HG03108 (cell line): ENCODE data around the gene EPHA4.

Experiments
- ATAC-seq: cut with Tn5 transposase; IDR thresholded peaks from one replicate; pipeline ENCODE4 v1.9.1; 2021; ENCODE audit warnings: moderate library complexity; ENCODE audit not compliant: unreplicated experiment

EPHA4 gene

GRCh38 chr2:221407765-221408164 is 164.3 kb downstream of the EPHA4 start:
- no peak for ATAC-seq

GRCh38 chr2:221405521-221405920 is 166.6 kb downstream of the EPHA4 start:
- no peak for ATAC-seq

- no peak for ATAC-seq
These were observed 170.0 kb downstream of the EPHA4 start for GRCh38 chr2:221402072-221402471.

GRCh38 chr2:221400411-221400810 is 171.7 kb downstream of the EPHA4 start:
- ATAC-seq: no peak

DNA sequence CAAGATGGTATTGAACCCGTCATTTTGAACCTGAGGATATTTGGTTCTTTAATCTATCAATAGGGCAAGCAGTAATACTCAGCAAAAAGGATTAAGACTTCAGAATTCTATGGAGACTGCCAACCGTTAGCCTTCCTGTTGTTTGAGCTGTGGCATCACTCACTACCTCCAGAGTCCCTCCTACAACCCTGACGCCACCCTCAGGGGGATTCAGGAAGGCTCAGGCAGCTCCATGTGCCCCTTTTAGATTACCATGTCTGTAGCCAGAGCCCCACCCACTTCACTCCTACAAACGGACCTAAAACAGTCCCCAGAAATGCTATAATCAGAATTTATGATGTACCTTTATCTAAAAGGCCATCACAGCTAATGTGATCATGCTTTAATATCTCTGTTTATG is 172.9 kb downstream of the EPHA4 start:
- ATAC-seq: no peak

DNA sequence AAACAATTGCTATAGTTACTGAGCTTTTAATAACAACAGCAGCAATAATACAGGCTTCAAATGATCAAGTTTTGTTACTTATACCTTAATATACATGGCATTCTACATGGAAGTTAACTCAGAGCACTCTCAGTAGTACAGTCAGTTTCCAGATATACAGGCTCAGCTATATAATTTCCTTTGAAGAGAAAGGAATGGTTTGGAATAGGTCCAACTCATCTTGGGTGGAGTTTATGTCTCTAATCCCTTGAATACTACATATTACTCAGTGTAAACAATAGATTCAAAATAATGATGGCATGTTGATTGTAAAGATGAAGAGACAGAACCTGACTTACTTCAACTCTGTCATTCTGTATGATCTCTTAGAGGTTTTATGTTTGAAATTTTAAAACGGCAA is 174.9 kb downstream of the EPHA4 start:
- no peak for ATAC-seq

DNA sequence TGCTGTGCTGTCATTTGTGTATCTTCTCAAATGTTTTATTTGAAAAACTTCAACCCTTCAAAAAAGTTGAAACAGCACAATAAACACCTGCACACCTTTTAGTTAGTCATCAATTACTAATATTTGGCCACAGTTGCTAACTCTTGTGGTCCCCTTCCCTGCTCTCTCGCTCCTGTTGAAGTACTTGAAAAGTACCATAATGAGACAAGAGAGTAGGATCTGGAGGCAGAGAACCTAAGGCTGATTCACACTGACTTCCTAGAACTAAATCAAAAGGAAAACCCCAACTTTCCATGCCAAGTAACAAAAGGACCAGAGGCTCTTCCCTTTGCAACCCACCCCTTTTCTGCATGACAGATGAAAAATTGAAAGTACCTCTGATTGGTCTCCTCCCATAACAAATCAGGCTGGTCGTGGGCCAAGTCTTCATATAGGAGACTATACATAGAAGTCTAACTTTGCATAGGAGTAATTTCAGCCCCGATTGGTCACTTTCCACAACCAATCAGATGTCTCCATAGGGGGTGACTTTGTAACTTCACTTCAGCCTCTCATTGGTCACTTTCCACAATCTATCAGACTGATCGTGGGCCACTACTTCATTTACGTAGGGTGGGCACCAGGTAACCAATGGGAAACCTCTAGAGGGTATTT is 179.7 kb downstream of the EPHA4 start:
- no peak for ATAC-seq

- ATAC-seq: no peak
These were observed 181.2 kb downstream of the EPHA4 start for GRCh38 chr2:221390878-221391277.

- ATAC-seq: no peak
These were observed 182.2 kb downstream of the EPHA4 start for GRCh38 chr2:221389904-221390303.

- ATAC-seq: no peak
These were observed 182.7 kb downstream of the EPHA4 start for GRCh38 chr2:221389421-221389820.

DNA sequence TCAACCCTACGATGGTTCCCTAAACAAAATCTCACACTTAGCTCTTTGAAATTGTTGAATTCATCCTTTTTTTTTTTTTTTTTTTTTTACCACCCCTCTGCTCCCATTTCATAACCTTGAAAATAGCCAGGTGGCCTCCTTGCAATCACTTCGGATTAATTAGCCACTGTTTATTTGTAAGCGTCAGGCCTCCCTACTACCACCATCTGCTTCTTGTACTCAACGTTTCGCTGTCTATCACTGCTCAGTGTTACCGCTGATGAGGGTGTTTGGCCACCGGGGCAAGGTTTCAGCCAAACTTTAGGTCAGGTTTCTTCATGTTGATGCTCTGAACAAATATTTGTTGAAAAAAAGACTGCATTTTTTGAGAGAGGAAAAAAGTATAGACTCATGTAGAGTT is 183.2 kb downstream of the EPHA4 start:
- no peak for ATAC-seq

DNA sequence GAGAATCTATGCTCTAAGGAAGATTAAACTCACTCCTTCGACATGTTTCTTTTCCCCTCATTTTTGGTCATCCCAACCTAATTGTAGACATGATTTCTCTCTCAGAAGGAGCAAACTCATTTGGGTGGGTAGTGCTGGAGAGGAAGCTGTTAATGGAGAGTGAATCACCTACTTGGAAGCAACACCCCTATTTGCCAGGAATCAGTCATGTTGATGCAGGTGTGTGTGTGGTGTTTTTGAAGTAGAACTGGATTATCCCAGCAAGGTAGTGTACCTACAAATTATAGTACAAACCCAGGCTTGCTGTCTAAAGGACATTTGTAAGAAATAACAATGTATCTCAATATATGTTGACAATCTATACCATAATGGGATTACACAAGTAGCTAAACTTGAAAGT is 186.4 kb downstream of the EPHA4 start:
- ATAC-seq: no peak

- no peak for ATAC-seq
These were observed 190.1 kb downstream of the EPHA4 start for GRCh38 chr2:221381928-221382488.

GRCh38 chr2:221380686-221381085 is 191.4 kb downstream of the EPHA4 start:
- no peak for ATAC-seq

DNA sequence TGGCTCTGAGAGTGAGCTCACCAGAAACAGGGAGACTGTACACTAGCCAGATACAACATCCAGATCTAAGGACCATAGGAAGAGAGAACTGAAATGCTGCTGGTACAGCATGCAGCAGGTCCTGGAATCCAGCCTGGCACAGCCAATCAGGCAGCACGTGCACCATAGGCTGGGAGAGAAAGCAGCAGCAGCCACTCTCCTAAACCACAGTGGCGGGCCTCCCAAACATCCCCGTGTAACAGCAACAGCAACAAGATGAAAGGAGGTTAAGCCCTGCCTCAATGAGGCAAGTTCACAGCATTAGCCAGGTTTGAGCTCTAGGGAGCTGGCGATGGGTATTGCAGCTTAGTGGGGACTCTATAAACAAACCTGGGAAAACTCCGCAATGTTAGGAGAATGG is 192.0 kb downstream of the EPHA4 start:
- ATAC-seq: no peak

DNA sequence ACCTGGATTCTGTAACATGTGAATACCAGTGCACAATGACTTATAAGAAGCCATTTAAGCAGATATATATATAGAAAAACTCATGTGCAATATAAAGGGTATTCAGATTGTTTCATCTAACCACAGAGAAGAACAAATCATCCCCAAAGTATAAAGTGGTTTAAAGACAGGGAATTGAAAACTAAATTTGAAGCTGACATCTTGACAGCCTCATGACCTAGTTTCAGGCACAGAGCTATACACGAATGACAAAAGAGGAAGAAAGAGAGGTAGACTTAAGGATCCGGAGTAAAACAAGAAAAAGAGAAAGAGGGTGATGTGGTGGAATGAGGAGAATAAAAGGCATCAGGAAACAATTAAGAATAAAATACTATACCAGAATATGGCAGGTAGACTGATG is 194.5 kb downstream of the EPHA4 start:
- no peak for ATAC-seq

GRCh38 chr2:221377066-221377465 is 195.0 kb downstream of the EPHA4 start:
- no peak for ATAC-seq

- no peak for ATAC-seq
These were observed 197.9 kb downstream of the EPHA4 start for GRCh38 chr2:221374234-221374633.

DNA sequence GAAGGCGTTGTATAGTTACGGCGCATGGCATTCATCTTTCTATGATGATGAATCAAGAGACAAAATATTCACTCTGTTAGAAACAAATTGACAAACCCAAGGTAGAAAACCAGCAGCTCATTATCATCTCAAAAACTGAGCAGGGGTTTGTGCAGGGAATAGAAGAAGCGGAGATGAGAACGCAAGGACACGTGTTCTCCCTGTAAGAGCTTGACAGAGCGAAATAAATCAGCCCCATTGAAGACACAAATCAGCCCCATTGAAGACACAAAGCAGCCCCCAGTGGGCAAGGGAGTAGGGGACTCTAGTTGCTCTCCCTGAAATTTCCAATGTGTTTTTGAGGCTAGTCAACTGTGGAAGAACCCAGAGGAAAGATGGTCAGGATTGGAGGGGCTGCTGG is 199.2 kb downstream of the EPHA4 start:
- ATAC-seq: no peak

- no peak for ATAC-seq
These were observed 199.8 kb downstream of the EPHA4 start for GRCh38 chr2:221372159-221372884.

GRCh38 chr2:221371347-221371746 is 200.8 kb downstream of the EPHA4 start:
- no peak for ATAC-seq

DNA sequence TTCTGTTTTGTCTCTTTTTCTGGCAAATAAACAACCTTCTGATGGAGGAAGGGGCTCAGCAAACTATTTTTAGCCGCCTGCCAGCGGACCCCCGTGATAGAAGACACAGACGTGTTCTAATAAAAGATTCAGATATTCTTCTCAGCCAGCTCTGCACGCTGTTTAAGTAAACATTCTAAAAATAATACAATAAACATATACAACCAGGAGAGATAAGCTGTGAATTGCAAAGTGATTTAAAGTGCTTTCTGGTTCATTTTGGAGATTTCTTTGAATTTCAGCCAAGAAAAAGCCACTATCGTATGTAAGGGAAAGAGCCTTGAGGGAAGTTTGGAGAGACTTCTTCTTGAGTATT is 201.3 kb downstream of the EPHA4 start:
- ATAC-seq: no peak
